ENCODE data around the gene KRTAP1-5.
"Not testable (repeated sequence)": the region's sequence is repeated elsewhere in the genome, so short reads cannot be mapped to it uniquely, and the experiment has no call there.

KRTAP1-5 gene

GRCh38 chr17:41034346-41034935 lies 7.4 kb upstream of the KRTAP1-5 start, which contains the start of gene KRTAP1-3:
Gene KRTAP1-3 (minus strand): TSS chr17:41034874. CDS start chr17:41034821, 53 bp downstream.
- peaks cover 6 to 12% of the 10 kb centered on the region in 2 donors for H3K27me3 Mint-ChIP-seq
- not testable (repeated sequence) for DNase-seq; H3K27ac Mint-ChIP-seq; H3K4me1 Mint-ChIP-seq; H3K4me3 Mint-ChIP-seq; H3K9me3 Mint-ChIP-seq; H3K36me3 Mint-ChIP-seq; ATAC-seq (replicated peaks)

- H3K4me3 Mint-ChIP-seq = no peak within 1 kb of the TSS
- H3K9me3 Mint-ChIP-seq = no peaks in the 10 kb centered on the region
- ATAC-seq (replicated peaks) (no peak), DNase-seq (no peak)
- no peak within 1 kb of the TSS for H3K27ac Mint-ChIP-seq
- H3K27me3 Mint-ChIP-seq = peaks cover 18 to 21% of the 10 kb centered on the region in 2 donors
- H3K36me3 Mint-ChIP-seq = no peaks in the 10 kb centered on the region
- H3K4me1 Mint-ChIP-seq = no peaks in the 10 kb centered on the region
These were observed 2.7 kb upstream of the KRTAP1-5 start, which contains the start of gene KRTAP1-4 for GRCh38 chr17:41029633-41030245. Gene KRTAP1-4 (minus strand): TSS chr17:41030195. CDS start chr17:41030078, 117 bp downstream.

DNA sequence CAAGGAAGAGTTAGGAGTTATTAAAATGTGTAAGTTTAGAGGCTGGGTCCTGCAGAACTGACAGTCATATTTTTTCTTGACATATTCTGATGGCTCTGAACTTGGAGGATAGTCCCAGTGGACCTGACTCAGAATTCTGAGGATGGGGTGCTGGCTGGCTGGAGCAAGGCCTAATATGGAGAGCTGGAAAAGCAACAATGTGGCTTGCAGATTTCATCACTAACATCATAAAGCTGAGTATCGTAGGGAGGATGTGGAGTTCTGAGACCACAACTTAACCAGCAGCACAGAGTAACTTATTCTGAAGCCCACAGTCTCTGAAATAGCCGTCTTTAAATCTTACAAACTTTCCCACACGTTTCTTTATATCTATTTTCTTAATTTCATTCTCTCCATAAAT lies 2.3 kb downstream of the KRTAP1-5 start:
- peaks cover 20 to 21% of the 10 kb centered on the region in 2 donors for H3K27me3 Mint-ChIP-seq
- H3K4me3 Mint-ChIP-seq = no peak overlapping the region
- peaks cover 4 to 5% of the 10 kb centered on the region in 2 donors for H3K9me3 Mint-ChIP-seq
- H3K36me3 Mint-ChIP-seq = peaks cover 0 to 4% of the 10 kb centered on the region in 2 donors
- DNase-seq (no peak), ATAC-seq (replicated peaks) (no peak)
- no peak overlapping the region for H3K27ac Mint-ChIP-seq
- H3K4me1 Mint-ChIP-seq = no peaks in the 10 kb centered on the region

- Mint-ChIP-seq H3K4me3 (no peak overlapping the region), H3K27ac (no peak overlapping the region), H3K4me1 (peaks cover 4 to 6% of the 10 kb centered on the region in 2 donors), H3K36me3 (peaks cover 0 to 4% of the 10 kb centered on the region in 2 donors), H3K9me3 (peaks cover 4 to 5% of the 10 kb centered on the region in 2 donors), H3K27me3 (peaks cover 6 to 9% of the 10 kb centered on the region in 2 donors)
- DNase-seq = no peak
- ATAC-seq (replicated peaks) = no peak
These were observed 6.7 kb downstream of the KRTAP1-5 start for GRCh38 chr17:41020336-41020735.

GRCh38 chr17:41019415-41019814 lies 7.6 kb downstream of the KRTAP1-5 start:
- peaks cover 4 to 5% of the 10 kb centered on the region in 2 donors for H3K9me3 Mint-ChIP-seq
- ATAC-seq (replicated peaks) = no peak

DNA sequence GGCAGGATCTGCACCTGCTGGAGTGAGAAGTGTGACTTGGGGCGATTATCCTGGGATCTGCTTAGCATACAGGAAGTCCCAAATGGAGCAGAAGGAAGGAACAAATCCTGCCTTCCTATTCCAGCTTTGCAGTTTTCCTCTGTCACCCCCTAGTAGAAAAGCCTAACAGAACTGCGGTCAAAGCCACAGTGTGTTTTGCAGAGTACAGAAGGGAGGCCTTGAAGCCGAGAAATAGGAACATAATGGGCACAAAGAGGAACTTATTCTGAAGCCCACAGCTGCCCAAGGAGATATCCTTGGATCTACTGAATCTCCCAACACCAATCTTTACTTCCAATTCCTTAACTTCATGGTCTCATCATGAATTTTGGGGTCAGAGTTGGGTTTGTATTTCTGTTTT lies 8.5 kb downstream of the KRTAP1-5 start:
- H3K4me1 Mint-ChIP-seq = peaks cover 4 to 8% of the 10 kb centered on the region in 2 donors
- peaks cover 0 to 4% of the 10 kb centered on the region in 2 donors for H3K36me3 Mint-ChIP-seq
- H3K27ac Mint-ChIP-seq = no peak overlapping the region
- no peak overlapping the region for H3K4me3 Mint-ChIP-seq
- DNase-seq (no peak), ATAC-seq (replicated peaks) (no peak)
- peaks cover 5 to 6% of the 10 kb centered on the region in 2 donors for H3K27me3 Mint-ChIP-seq
- peaks cover 4 to 5% of the 10 kb centered on the region in 2 donors for H3K9me3 Mint-ChIP-seq

More at GRCh38 chr17:41019415-41019814, 7.6 kb downstream of the KRTAP1-5 start:
- peaks cover 5 to 6% of the 10 kb centered on the region in 2 donors for H3K27me3 Mint-ChIP-seq
- DNase-seq = no peak
- H3K4me3 Mint-ChIP-seq = no peak overlapping the region
- no peak overlapping the region for H3K27ac Mint-ChIP-seq
- peaks cover 0 to 4% of the 10 kb centered on the region in 2 donors for H3K36me3 Mint-ChIP-seq
- H3K4me1 Mint-ChIP-seq = peaks cover 4 to 8% of the 10 kb centered on the region in 2 donors

GRCh38 chr17:41016578-41017215 lies 10.3 kb downstream of the KRTAP1-5 start:
- H3K9me3 Mint-ChIP-seq = peaks cover 4 to 5% of the 10 kb centered on the region in 2 donors
- H3K27me3 Mint-ChIP-seq = peaks cover 0 to 3% of the 10 kb centered on the region in 2 donors
- H3K36me3 Mint-ChIP-seq = peaks cover 0 to 4% of the 10 kb centered on the region in 2 donors
- H3K4me3 Mint-ChIP-seq = no peak overlapping the region
- no peak for ATAC-seq (replicated peaks)
- peaks cover 4 to 8% of the 10 kb centered on the region in 2 donors for H3K4me1 Mint-ChIP-seq
- DNase-seq = no peak
- no peak overlapping the region for H3K27ac Mint-ChIP-seq

DNA sequence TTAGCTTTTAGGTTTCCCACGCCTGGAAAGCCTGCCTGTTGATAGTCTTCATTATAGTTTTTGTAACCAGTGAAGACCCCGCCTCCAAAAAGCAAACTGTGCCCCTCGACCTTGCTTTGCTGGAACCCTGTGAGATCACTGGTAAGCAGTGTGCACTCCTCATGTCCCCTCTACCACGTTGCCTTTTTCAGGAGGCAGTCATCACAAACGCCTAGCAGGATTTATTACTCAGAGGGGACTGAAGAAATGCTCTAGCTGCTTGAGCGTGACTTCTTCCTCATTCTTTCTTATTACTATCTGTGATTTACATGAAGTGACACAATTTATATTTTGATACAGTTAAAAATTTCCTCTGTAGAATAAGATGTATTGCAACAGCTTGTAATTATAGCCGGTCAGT lies 11.6 kb downstream of the KRTAP1-5 start:
- Mint-ChIP-seq H3K27me3 (peaks cover 0 to 3% of the 10 kb centered on the region in 2 donors), H3K27ac (no peak overlapping the region), H3K9me3 (no peaks in the 10 kb centered on the region), H3K36me3 (no peaks in the 10 kb centered on the region), H3K4me3 (no peak overlapping the region), H3K4me1 (peaks cover 4 to 8% of the 10 kb centered on the region in 2 donors)
- ATAC-seq (replicated peaks) (peak; percentile 29 to 57), DNase-seq (no peak)

GRCh38 chr17:41013606-41014005 lies 13.4 kb downstream of the KRTAP1-5 start:
- H3K27me3 Mint-ChIP-seq = peaks cover 0 to 3% of the 10 kb centered on the region in 2 donors
- H3K4me1 Mint-ChIP-seq = peaks cover 5 to 8% of the 10 kb centered on the region in 2 donors
- no peaks in the 10 kb centered on the region for H3K36me3 Mint-ChIP-seq
- H3K27ac Mint-ChIP-seq = no peak overlapping the region
- no peaks in the 10 kb centered on the region for H3K9me3 Mint-ChIP-seq
- no peak overlapping the region for H3K4me3 Mint-ChIP-seq
- ATAC-seq (replicated peaks) = no peak
- DNase-seq = no peak

GRCh38 chr17:41013181-41013580 lies 13.8 kb downstream of the KRTAP1-5 start:
- no peak overlapping the region for H3K27ac Mint-ChIP-seq
- H3K27me3 Mint-ChIP-seq = peaks cover 0 to 3% of the 10 kb centered on the region in 2 donors
- ATAC-seq (replicated peaks) (no peak), DNase-seq (no peak)
- H3K4me3 Mint-ChIP-seq = no peak overlapping the region
- peaks cover 5 to 8% of the 10 kb centered on the region in 2 donors for H3K4me1 Mint-ChIP-seq
- no peaks in the 10 kb centered on the region for H3K36me3 Mint-ChIP-seq
- H3K9me3 Mint-ChIP-seq = no peaks in the 10 kb centered on the region

DNA sequence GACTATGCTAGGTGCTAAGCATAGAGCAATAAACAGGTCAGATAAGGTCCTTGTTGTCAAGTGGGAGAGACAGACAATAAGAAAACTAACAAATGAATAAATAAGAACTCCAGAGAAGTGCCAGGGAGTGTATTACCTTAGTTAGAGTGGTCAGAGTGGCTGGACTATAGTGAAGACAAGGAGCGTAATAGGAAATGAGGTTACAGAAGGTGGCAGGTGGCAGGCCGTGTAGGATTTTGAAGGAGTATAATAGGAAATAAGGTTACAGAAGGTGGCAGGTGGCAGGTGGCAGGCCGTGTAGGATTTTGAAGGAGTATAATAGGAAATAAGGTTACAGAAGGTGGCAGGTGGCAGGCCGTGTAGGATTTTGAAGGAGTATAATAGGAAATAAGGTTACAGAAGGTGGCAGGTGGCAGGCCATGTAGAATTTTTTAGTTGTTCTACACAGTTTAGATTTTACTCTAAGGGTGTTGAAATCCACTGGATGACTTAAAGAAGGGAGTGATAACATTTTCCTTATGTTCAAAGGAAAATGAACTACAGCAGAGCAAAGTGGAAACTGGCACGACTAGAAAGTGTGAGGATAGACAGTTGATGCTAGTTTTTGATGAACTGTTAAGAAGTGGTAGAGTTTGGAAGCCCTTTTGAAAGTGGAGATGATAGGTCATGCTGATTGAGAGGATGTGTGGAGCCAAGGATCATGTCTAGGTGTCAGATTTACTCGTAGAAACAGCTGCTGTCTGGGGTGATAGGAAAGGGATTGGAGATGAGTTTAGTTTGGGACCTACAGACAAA lies 14.5 kb downstream of the KRTAP1-5 start:
- ATAC-seq (replicated peaks) = no peak
- H3K4me1 Mint-ChIP-seq = peaks cover 5 to 8% of the 10 kb centered on the region in 2 donors
- H3K36me3 Mint-ChIP-seq = no peaks in the 10 kb centered on the region
- no peak for DNase-seq
- no peaks in the 10 kb centered on the region for H3K9me3 Mint-ChIP-seq
- peaks cover 0 to 3% of the 10 kb centered on the region in 2 donors for H3K27me3 Mint-ChIP-seq
- no peak overlapping the region for H3K4me3 Mint-ChIP-seq
- H3K27ac Mint-ChIP-seq = no peak overlapping the region

DNA sequence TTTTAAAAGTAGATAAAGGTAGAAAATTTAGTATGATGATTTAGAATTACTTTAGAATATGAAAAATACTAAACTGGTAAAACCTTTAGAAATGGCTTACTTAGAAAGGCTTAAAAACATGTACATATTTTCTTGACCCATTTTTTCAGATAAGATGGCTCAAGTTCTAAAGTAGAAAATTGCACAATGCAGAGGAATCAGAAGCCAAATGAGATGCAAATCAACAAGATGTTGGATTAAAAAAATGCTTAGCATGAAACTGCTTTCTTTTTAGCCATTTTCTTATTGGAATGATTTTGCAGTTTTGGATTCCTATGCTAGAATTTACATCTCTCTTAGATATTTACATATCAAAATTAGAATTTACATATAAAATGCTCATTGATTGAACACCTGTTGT lies 16.6 kb downstream of the KRTAP1-5 start:
- no peaks in the 10 kb centered on the region for H3K36me3 Mint-ChIP-seq
- no peak for DNase-seq
- peaks cover 3% of the 10 kb centered on the region in 2 donors for H3K4me1 Mint-ChIP-seq
- H3K27ac Mint-ChIP-seq = no peak overlapping the region
- H3K27me3 Mint-ChIP-seq = peaks cover 0 to 7% of the 10 kb centered on the region in 2 donors
- no peak overlapping the region for H3K4me3 Mint-ChIP-seq
- no peaks in the 10 kb centered on the region for H3K9me3 Mint-ChIP-seq
- ATAC-seq (replicated peaks) = no peak

GRCh38 chr17:41009936-41010335 lies 17.1 kb downstream of the KRTAP1-5 start:
- Mint-ChIP-seq H3K4me1 (peaks cover 0 to 1% of the 10 kb centered on the region in 2 donors), H3K27ac (no peak overlapping the region), H3K9me3 (no peaks in the 10 kb centered on the region), H3K36me3 (no peaks in the 10 kb centered on the region), H3K4me3 (no peak overlapping the region), H3K27me3 (peaks cover 0 to 7% of the 10 kb centered on the region in 2 donors)
- ATAC-seq (replicated peaks) (no peak), DNase-seq (no peak)

DNA sequence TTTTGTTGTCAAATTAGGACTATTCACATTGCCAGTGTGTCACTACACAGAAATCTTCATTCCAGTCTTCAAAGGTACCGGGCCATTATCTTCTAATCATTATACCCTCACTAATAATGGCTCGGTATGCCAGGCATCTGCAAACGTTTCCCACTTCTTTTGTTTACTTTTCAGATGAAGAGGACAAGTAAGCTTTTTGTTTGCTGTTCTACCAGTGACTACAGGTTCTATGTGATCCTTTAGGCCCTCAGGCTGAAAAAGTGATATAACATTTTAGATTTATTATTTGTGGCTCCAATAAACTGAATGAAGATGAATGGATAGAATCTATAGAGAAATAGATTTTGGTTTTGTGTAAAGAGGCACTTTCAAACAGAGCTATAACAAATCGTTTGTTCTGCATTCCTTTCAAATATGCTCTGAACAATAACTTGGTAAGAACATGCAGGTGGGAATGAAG lies 17.7 kb downstream of the KRTAP1-5 start:
- Mint-ChIP-seq H3K9me3 (no peaks in the 10 kb centered on the region), H3K27me3 (peaks cover 0 to 7% of the 10 kb centered on the region in 2 donors), H3K27ac (no peak overlapping the region), H3K36me3 (no peaks in the 10 kb centered on the region), H3K4me1 (peaks cover 0 to 1% of the 10 kb centered on the region in 2 donors), H3K4me3 (no peak overlapping the region)
- DNase-seq (no peak), ATAC-seq (replicated peaks) (no peak)

Data from stimulated activated naive B cell treated with anti-CD40 and anti-IgM and Interleukin-4, amounts not matched to agents 10 μg/mL and 1 μg/mL and 100 μg/mL, for 72 hours (primary cell).